T follicular helper cell (primary cell): Measurements from ENCODE around the gene BRD1.
"Not testable (repeated sequence)": the region's sequence is repeated elsewhere in the genome, so short reads cannot be mapped to it uniquely, and the experiment has no call there.

Experiments used
- DNase-seq: peaks from one replicate; pipeline ENCODE4 v3.0.0-alpha.2; 2020; ENCODE audit warnings: low read depth

BRD1 gene

GRCh38 chr22:49783926-49784629 lies 43.6 kb downstream of the BRD1 start:
- no peak for DNase-seq

- DNase-seq, result no peak
Observed at GRCh38 chr22:49783036-49783746, 44.5 kb downstream of the BRD1 start.

- DNase-seq, result not testable (repeated sequence)
Observed at GRCh38 chr22:49781886-49782285, 45.8 kb downstream of the BRD1 start.

- DNase-seq, result no peak
Observed at GRCh38 chr22:49781289-49781782, 46.3 kb downstream of the BRD1 start.

- DNase-seq, result no peak
Observed at GRCh38 chr22:49780698-49781288, 46.9 kb downstream of the BRD1 start.

GRCh38 chr22:49779853-49780697 lies 47.6 kb downstream of the BRD1 start:
- no peak for DNase-seq

GRCh38 chr22:49779211-49779610 lies 48.5 kb downstream of the BRD1 start:
- no peak for DNase-seq

- DNase-seq, result no peak
Observed at GRCh38 chr22:49777569-49778249, 50.0 kb downstream of the BRD1 start.

GRCh38 chr22:49776891-49777290 lies 50.8 kb downstream of the BRD1 start:
- no peak for DNase-seq

- no peak for DNase-seq
Observed at GRCh38 chr22:49775867-49776511, 51.7 kb downstream of the BRD1 start.

- DNase-seq, result no peak
Observed at GRCh38 chr22:49775191-49775866, 52.3 kb downstream of the BRD1 start.

GRCh38 chr22:49774499-49775151 lies 53.0 kb downstream of the BRD1 start:
- no peak for DNase-seq

- no peak for DNase-seq
Observed at GRCh38 chr22:49774046-49774445, 53.6 kb downstream of the BRD1 start.

GRCh38 chr22:49773531-49773930 lies 54.1 kb downstream of the BRD1 start:
- DNase-seq, result no peak

- no peak for DNase-seq
Observed at GRCh38 chr22:49772692-49773091, 55.0 kb downstream of the BRD1 start.

- no peak for DNase-seq
Observed at GRCh38 chr22:49771266-49772065, 56.2 kb downstream of the BRD1 start.

GRCh38 chr22:49770547-49771265 lies 57.0 kb downstream of the BRD1 start:
- DNase-seq, result no peak
